Keratinocyte (primary cell): ENCODE results near the gene THAP9.

Experiments used
- EZH2 ChIP-seq: IDR thresholded peaks from one replicate; pipeline ENCODE4 v1.6.1; 2012; ENCODE audit warnings: inconsistent platforms, mild to moderate bottlenecking, low read length, moderate library complexity
- TF ChIP-seq, protein P1 (sequence below), 3 experiments: IDR thresholded peaks in 1 of 3; conservative IDR thresholded peaks in 1 of 3; optimal IDR thresholded peaks in 1 of 3; 2 replicates in 2 of 3; 3 replicates in 1 of 3; pipeline versions ENCODE3 to v1.5.1; 2011; ENCODE audit warnings: low read length in 3 of 3, mild to moderate bottlenecking in 3 of 3, moderate library complexity in 2 of 3, control low read depth in 1 of 3, inconsistent platforms in 1 of 3; ENCODE audit not compliant: insufficient read depth in 2 of 3; ENCODE audit errors: extremely low read depth in 1 of 3

GRCh38 chr4:82951196-82951595 lies 50.7 kb downstream of the THAP9 start:
- TF ChIP-seq, protein P1, sequence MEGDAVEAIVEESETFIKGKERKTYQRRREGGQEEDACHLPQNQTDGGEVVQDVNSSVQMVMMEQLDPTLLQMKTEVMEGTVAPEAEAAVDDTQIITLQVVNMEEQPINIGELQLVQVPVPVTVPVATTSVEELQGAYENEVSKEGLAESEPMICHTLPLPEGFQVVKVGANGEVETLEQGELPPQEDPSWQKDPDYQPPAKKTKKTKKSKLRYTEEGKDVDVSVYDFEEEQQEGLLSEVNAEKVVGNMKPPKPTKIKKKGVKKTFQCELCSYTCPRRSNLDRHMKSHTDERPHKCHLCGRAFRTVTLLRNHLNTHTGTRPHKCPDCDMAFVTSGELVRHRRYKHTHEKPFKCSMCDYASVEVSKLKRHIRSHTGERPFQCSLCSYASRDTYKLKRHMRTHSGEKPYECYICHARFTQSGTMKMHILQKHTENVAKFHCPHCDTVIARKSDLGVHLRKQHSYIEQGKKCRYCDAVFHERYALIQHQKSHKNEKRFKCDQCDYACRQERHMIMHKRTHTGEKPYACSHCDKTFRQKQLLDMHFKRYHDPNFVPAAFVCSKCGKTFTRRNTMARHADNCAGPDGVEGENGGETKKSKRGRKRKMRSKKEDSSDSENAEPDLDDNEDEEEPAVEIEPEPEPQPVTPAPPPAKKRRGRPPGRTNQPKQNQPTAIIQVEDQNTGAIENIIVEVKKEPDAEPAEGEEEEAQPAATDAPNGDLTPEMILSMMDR (optimal IDR thresholded peaks at IDR 0.05 in 1 of 3, IDR thresholded peaks at IDR 0.05 in 1 of 3, conservative IDR thresholded peaks at IDR 0.05 in 1 of 3; ENCODE audit: extremely low read depth in 1 of 3, insufficient read depth in 2 of 3, low read length in 3 of 3) = no peak
- TF ChIP-seq EZH2 = no peak
